Activated gamma-delta T cell (primary cell): ENCODE results near the gene GRID2.

Experiments used
- DNase-seq: peaks from one replicate; lab custom pipeline; 2025; lab: John Stamatoyannopoulos, UW

Gene GRID2

GRCh38 chr4:93748373-93749291 is 1444.9 kb downstream of the GRID2 start:
- DNase-seq = no peak

- DNase-seq = no peak
Measured at GRCh38 chr4:93749292-93749761, 1445.6 kb downstream of the GRID2 start.

GRCh38 chr4:93751411-93751810 is 1447.6 kb downstream of the GRID2 start:
- DNase-seq = no peak

GRCh38 chr4:93756101-93756500 is 1452.3 kb downstream of the GRID2 start:
- DNase-seq = no peak

GRCh38 chr4:93759506-93759905 is 1455.7 kb downstream of the GRID2 start:
- no peak for DNase-seq

GRCh38 chr4:93760284-93760683 is 1456.5 kb downstream of the GRID2 start:
- no peak for DNase-seq

- no peak for DNase-seq
Measured at GRCh38 chr4:93761286-93761685, 1457.5 kb downstream of the GRID2 start.

GRCh38 chr4:93764639-93765246 is 1461.0 kb downstream of the GRID2 start:
- no peak for DNase-seq

GRCh38 chr4:93767917-93768316 is 1464.2 kb downstream of the GRID2 start:
- no peak for DNase-seq

- no peak for DNase-seq
Measured at GRCh38 chr4:93770201-93770600, 1466.4 kb downstream of the GRID2 start.

GRCh38 chr4:93771640-93772411 is 1468.1 kb downstream of the GRID2 start:
- no peak for DNase-seq

GRCh38 chr4:93772858-93773257 is 1469.1 kb downstream of the GRID2 start:
- DNase-seq = no peak

- no peak for DNase-seq
Measured at GRCh38 chr4:93775551-93775950, 1471.8 kb downstream of the GRID2 start.

- DNase-seq = no peak
Measured at GRCh38 chr4:93776386-93777080, 1472.8 kb downstream of the GRID2 start.

- DNase-seq = no peak
Measured at GRCh38 chr4:93777081-93777460, 1473.3 kb downstream of the GRID2 start.

- DNase-seq = no peak
Measured at GRCh38 chr4:93779228-93779627, 1475.5 kb downstream of the GRID2 start.

- no peak for DNase-seq
Measured at GRCh38 chr4:93780080-93780479, 1476.3 kb downstream of the GRID2 start.

- no peak for DNase-seq
Measured at GRCh38 chr4:93781198-93781597, 1477.4 kb downstream of the GRID2 start.

GRCh38 chr4:93786149-93786548 is 1482.4 kb downstream of the GRID2 start:
- no peak for DNase-seq

GRCh38 chr4:93788712-93789111 is 1484.9 kb downstream of the GRID2 start:
- DNase-seq = no peak

GRCh38 chr4:93791570-93792195 is 1487.9 kb downstream of the GRID2 start:
- no peak for DNase-seq
